Transverse colon (tissue), 3 donors: ENCODE data around the gene TRIP11.

ENCODE experiments used
- POLR2A ChIP-seq: fragments of 450-650 bp; IDR thresholded peaks from one replicate; pipeline ENCODE4 v1.6.1; 2016; ENCODE audit warnings: antibody characterized with exemption, mild to moderate bottlenecking, moderate library complexity
- TF ChIP-seq, protein P1 (sequence below), 5 experiments: fragments of 200-600 bp in 3 of 5; fragments of 450-650 bp in 2 of 5; sonication (generic) in 3 of 5; IDR thresholded peaks; 1 replicate in 2 of 5; 2 replicates in 3 of 5; pipeline ENCODE4 v1.5.1; 2016 to 2017; ENCODE audit warnings: antibody characterized with exemption in 5 of 5, inconsistent platforms in 3 of 5, mild to moderate bottlenecking in 2 of 5, moderate library complexity in 1 of 5

DNA sequence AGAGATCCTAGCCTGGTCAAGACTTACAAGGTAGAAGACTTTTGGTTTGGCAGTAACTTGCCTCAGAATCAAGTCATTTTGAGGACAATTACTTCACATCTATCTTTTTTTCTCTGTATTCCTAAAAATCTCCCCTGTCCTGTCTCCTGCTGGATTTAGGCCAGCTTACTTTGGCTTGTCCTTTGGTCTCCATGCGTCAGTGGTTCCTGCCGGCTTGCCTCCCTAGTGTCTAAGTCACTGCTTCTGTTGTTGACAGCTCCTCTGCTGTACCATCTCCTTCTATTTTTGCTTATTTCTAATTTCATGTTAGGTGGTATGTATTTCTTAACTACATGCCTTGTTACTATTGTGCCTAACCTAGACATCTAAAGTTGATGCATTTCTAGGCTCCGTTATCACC, 52.7 kb downstream of the TRIP11 start:
- TF ChIP-seq, protein P1, sequence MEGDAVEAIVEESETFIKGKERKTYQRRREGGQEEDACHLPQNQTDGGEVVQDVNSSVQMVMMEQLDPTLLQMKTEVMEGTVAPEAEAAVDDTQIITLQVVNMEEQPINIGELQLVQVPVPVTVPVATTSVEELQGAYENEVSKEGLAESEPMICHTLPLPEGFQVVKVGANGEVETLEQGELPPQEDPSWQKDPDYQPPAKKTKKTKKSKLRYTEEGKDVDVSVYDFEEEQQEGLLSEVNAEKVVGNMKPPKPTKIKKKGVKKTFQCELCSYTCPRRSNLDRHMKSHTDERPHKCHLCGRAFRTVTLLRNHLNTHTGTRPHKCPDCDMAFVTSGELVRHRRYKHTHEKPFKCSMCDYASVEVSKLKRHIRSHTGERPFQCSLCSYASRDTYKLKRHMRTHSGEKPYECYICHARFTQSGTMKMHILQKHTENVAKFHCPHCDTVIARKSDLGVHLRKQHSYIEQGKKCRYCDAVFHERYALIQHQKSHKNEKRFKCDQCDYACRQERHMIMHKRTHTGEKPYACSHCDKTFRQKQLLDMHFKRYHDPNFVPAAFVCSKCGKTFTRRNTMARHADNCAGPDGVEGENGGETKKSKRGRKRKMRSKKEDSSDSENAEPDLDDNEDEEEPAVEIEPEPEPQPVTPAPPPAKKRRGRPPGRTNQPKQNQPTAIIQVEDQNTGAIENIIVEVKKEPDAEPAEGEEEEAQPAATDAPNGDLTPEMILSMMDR (IDR thresholded peaks at IDR 0.05), result no peak
- no peak for TF ChIP-seq POLR2A
